ENCODE results near the gene DHRSX. TPM values are rescaled to one million over a fixed set of nuclear protein-coding genes. Genes with fewer than 3 reads are reported as not detected.

The DHRSX gene
- total RNA-seq, 1 donor from 2014 or later = 42.2 TPM

DNA sequence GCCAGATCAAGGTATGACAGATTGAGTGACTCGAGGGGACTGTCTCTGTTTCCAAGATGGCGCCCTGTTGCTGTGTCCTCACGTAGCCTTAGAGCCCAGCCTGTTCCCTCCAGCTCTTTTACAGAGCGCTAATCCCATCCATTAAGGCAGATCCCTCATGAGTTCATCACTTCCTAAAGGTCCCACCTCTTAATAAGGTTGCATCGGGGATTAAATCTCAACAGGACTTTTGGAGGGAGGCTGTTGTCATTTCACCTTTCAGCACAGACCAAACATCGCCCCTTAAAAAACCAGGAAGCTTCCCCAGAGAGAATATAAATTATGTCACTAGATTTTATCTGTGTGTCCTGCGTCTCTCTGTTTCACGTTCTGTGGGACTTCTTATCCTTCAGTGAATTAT lies 32.6 kb upstream of the DHRSX start:
- H3K9me3 Mint-ChIP-seq (ENCODE audit: unreplicated experiment) = no peaks in the 10 kb centered on the region
- no peak overlapping the region for H3K27ac Mint-ChIP-seq (ENCODE audit: unreplicated experiment)
- TF ChIP-seq, protein P1, sequence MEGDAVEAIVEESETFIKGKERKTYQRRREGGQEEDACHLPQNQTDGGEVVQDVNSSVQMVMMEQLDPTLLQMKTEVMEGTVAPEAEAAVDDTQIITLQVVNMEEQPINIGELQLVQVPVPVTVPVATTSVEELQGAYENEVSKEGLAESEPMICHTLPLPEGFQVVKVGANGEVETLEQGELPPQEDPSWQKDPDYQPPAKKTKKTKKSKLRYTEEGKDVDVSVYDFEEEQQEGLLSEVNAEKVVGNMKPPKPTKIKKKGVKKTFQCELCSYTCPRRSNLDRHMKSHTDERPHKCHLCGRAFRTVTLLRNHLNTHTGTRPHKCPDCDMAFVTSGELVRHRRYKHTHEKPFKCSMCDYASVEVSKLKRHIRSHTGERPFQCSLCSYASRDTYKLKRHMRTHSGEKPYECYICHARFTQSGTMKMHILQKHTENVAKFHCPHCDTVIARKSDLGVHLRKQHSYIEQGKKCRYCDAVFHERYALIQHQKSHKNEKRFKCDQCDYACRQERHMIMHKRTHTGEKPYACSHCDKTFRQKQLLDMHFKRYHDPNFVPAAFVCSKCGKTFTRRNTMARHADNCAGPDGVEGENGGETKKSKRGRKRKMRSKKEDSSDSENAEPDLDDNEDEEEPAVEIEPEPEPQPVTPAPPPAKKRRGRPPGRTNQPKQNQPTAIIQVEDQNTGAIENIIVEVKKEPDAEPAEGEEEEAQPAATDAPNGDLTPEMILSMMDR (IDR thresholded peaks at IDR 0.05) = no peak
- no peak overlapping the region for H3K4me3 Mint-ChIP-seq (ENCODE audit: unreplicated experiment)
- no peak for DNase-seq (ENCODE audit: extremely low spot score, unreplicated experiment)
- H3K4me1 Mint-ChIP-seq (ENCODE audit: unreplicated experiment) = peaks cover 11% of the 10 kb centered on the region
- H3K27me3 Mint-ChIP-seq (ENCODE audit: unreplicated experiment) = peaks cover 24% of the 10 kb centered on the region
- no peaks in the 10 kb centered on the region for H3K36me3 Mint-ChIP-seq (ENCODE audit: unreplicated experiment)

DNA sequence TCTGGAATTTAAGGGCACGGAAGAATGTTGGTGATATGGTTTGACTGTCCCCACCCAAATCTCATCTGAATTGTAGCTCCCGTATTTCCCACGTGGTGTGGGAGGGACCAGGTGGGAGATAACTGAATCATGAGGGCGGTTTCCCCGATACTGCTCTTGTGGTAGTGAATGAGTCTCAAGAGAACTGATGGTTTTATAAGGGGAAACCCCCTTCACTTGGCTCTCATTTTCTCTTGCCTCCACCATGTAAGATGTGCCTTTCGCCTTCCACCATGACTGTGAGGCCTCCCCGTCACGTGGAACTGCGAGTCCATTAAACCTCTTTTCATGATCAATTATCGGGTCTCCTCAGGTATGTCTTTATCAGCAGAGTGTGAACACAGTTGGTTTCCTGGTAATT lies 25.6 kb upstream of the DHRSX start:
- H3K36me3 Mint-ChIP-seq (ENCODE audit: unreplicated experiment) = no peaks in the 10 kb centered on the region
- no peaks in the 10 kb centered on the region for H3K9me3 Mint-ChIP-seq (ENCODE audit: unreplicated experiment)
- H3K27ac Mint-ChIP-seq (ENCODE audit: unreplicated experiment) = no peak overlapping the region
- DNase-seq (ENCODE audit: extremely low spot score, unreplicated experiment) = no peak
- no peaks in the 10 kb centered on the region for H3K4me1 Mint-ChIP-seq (ENCODE audit: unreplicated experiment)
- no peak overlapping the region for H3K4me3 Mint-ChIP-seq (ENCODE audit: unreplicated experiment)
- H3K27me3 Mint-ChIP-seq (ENCODE audit: unreplicated experiment) = peaks cover 51% of the 10 kb centered on the region
- TF ChIP-seq, protein P1 (IDR thresholded peaks at IDR 0.05) = no peak

DNA sequence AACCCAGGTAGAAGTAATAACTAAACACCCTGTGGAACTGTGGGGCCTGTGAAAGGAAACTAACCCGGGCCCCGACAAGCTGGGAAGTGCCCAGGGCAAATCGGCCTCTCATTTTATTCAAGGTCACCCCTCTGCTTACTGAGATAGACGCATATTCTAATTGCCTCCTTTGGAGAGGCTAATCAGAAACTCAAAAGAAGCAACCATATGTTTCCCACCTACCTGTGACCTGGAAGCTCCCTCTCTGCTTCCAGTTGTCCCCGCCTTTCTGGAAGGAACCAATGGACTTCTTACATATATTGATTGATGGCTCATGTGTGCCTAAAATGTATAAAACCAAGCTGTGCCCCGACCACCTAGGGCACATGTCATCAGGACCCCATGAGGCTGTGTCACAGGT lies 23.1 kb upstream of the DHRSX start:
- no peaks in the 10 kb centered on the region for H3K9me3 Mint-ChIP-seq (ENCODE audit: unreplicated experiment)
- peaks cover 52% of the 10 kb centered on the region for H3K27me3 Mint-ChIP-seq (ENCODE audit: unreplicated experiment)
- H3K36me3 Mint-ChIP-seq (ENCODE audit: unreplicated experiment) = no peaks in the 10 kb centered on the region
- no peak overlapping the region for H3K4me3 Mint-ChIP-seq (ENCODE audit: unreplicated experiment)
- TF ChIP-seq, protein P1 (IDR thresholded peaks at IDR 0.05) = no peak
- no peaks in the 10 kb centered on the region for H3K4me1 Mint-ChIP-seq (ENCODE audit: unreplicated experiment)
- no peak for DNase-seq (ENCODE audit: extremely low spot score, unreplicated experiment)
- H3K27ac Mint-ChIP-seq (ENCODE audit: unreplicated experiment) = no peak overlapping the region

DNA sequence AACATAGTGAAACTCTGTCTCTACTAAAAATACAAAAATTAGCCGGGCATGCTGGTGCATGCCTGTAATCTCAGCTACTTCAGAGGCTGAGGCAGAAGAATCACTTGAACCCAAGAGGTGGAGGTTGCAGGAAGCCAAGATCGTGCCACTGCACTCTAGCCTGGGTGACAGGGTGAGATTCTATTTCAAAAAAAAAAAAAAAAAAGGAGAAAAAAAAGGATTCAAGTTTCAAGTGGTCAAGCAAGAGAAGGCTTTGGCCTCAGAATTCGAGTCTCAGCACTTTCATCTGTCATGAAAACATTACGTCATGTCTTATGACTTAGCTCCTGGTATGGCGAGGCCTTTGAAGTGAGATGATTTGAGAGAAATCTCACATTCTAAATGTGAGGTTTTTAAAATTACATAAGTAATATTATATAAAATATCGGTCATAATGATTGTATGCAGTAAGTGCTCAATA lies 21.2 kb upstream of the DHRSX start:
- Mint-ChIP-seq H3K36me3 (ENCODE audit: unreplicated experiment) (no peaks in the 10 kb centered on the region), H3K4me3 (ENCODE audit: unreplicated experiment) (no peak overlapping the region), H3K9me3 (ENCODE audit: unreplicated experiment) (no peaks in the 10 kb centered on the region), H3K4me1 (ENCODE audit: unreplicated experiment) (no peaks in the 10 kb centered on the region), H3K27ac (ENCODE audit: unreplicated experiment) (no peak overlapping the region), H3K27me3 (ENCODE audit: unreplicated experiment) (peaks cover 45% of the 10 kb centered on the region)
- TF ChIP-seq, protein P1 (IDR thresholded peaks at IDR 0.05) = no peak
- DNase-seq (ENCODE audit: extremely low spot score, unreplicated experiment) = no peak

DNA sequence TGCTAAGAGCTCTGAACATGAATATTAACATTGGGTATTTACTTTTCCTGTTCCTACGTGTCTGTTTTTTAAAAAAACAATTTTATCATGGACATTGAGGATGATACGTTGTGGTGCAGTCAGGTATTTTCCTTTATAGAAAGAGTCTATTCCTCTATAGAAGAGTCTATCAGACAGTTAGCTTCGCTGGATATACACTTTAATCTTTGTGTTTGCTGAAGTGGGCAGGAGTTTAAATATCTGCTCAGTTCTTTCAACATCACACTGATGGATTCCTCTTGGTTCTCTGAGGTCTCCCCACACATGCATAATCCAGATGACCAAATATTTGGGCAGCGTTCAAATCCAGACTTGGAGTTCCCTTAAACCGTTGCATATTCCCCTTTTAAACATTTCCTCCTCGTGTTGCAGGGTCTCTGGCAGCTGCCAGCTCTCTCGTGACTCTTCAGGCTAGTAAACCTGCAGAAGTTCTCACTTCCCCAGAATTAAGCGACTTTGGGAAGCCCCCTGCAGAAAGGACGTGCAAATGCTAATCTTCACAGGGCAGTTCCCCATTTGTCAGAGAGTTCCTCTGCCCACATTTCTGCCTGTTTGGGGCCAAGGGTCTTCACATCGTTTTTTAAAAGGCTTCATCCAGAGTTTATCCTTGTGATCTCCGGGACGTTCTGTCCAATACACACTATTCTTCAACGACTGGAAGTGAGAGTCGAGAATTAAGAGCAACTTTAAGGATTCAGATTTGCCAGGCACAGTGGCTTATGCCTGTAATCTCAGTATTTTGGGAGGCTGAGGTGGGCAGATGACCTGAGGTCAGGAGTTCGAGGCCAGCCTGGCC lies 20.5 kb upstream of the DHRSX start:
- no peak for DNase-seq (ENCODE audit: extremely low spot score, unreplicated experiment)
- no peaks in the 10 kb centered on the region for H3K4me1 Mint-ChIP-seq (ENCODE audit: unreplicated experiment)
- peaks cover 45% of the 10 kb centered on the region for H3K27me3 Mint-ChIP-seq (ENCODE audit: unreplicated experiment)
- H3K27ac Mint-ChIP-seq (ENCODE audit: unreplicated experiment) = no peak overlapping the region
- no peaks in the 10 kb centered on the region for H3K36me3 Mint-ChIP-seq (ENCODE audit: unreplicated experiment)
- TF ChIP-seq, protein P1 (IDR thresholded peaks at IDR 0.05) = no peak
- no peak overlapping the region for H3K4me3 Mint-ChIP-seq (ENCODE audit: unreplicated experiment)
- no peaks in the 10 kb centered on the region for H3K9me3 Mint-ChIP-seq (ENCODE audit: unreplicated experiment)

Measured in osteocyte (in vitro differentiated cells).